ENCODE measurements around the gene ATG13.

The ATG13 gene

GRCh38 chr11:46607516-46607915 lies 9.8 kb upstream of the ATG13 start:
- DNase-seq, result no peak

- DNase-seq, result no peak
Observed at GRCh38 chr11:46609386-46609785, 8.0 kb upstream of the ATG13 start.

GRCh38 chr11:46611526-46612304 lies 5.6 kb upstream of the ATG13 start:
- peak in 1 of 5 experiments; percentile 69 for DNase-seq

- DNase-seq, result no peak
Observed at GRCh38 chr11:46612326-46612725, 5.0 kb upstream of the ATG13 start.

- no peak for DNase-seq
Observed at GRCh38 chr11:46615756-46616155, 1.6 kb upstream of the ATG13 start.

GRCh38 chr11:46616551-46617133 lies 711 bp upstream of the ATG13 start:
- DNase-seq, result peak in 2 of 5 experiments; percentile 32 to 47

- DNase-seq, result no peak
Observed at GRCh38 chr11:46617972-46618314, 590 bp downstream of the ATG13 start.

- DNase-seq, result no peak
Observed at GRCh38 chr11:46618837-46619236, 1.5 kb downstream of the ATG13 start.

- no peak for DNase-seq
Observed at GRCh38 chr11:46625406-46625805, 8.1 kb downstream of the ATG13 start.

GRCh38 chr11:46628961-46629360 lies 11.6 kb downstream of the ATG13 start:
- no peak for DNase-seq

GRCh38 chr11:46630237-46630636 lies 12.9 kb downstream of the ATG13 start:
- no peak for DNase-seq

GRCh38 chr11:46631676-46632075 lies 14.3 kb downstream of the ATG13 start:
- DNase-seq, result no peak

GRCh38 chr11:46632502-46632901 lies 15.1 kb downstream of the ATG13 start:
- DNase-seq, result peak in 1 of 5 experiments; percentile 20

GRCh38 chr11:46633291-46634217 lies 16.2 kb downstream of the ATG13 start:
- DNase-seq, result no peak

- no peak for DNase-seq
Observed at GRCh38 chr11:46635557-46636139, 18.3 kb downstream of the ATG13 start.

GRCh38 chr11:46637546-46637945 lies 20.2 kb downstream of the ATG13 start:
- no peak for DNase-seq

GRCh38 chr11:46639197-46639839 lies 22.0 kb downstream of the ATG13 start:
- no peak for DNase-seq

- DNase-seq, result no peak
Observed at GRCh38 chr11:46640036-46640788, 22.9 kb downstream of the ATG13 start.

- DNase-seq, result no peak
Observed at GRCh38 chr11:46641639-46642038, 24.3 kb downstream of the ATG13 start.

- DNase-seq, result no peak
Observed at GRCh38 chr11:46642627-46643335, 25.4 kb downstream of the ATG13 start.

GRCh38 chr11:46643531-46643930 lies 26.2 kb downstream of the ATG13 start:
- DNase-seq, result no peak
